ENCODE measurements around the gene NR5A2.
"Not testable (repeated sequence)": the region's sequence is repeated elsewhere in the genome, so short reads cannot be mapped to it uniquely, and the experiment has no call there.

The NR5A2 gene

DNA sequence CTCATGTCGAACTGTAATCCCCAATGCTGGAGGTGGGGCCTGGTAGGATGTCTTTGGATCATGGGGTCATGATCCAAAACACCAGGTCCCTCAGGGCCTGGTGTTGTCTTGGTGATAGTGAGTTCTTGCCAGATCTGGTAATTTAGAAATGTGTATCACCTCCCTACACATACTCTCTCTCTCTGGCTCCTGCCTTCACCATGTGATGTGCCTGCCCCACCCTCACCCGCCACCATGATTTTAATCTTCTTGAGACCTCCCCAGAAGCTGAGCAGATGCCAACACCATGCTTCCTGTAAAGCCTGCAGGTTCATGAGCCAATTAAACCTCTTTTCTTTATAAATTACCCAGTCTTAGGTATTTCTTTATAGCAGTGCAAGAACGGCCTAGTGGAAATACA is 136.4 kb downstream of the NR5A2 start:
- DNase-seq (ENCODE audit: low read depth), result no peak

GRCh38 chr1:200165493-200166220 is 138.1 kb downstream of the NR5A2 start:
- DNase-seq (ENCODE audit: low read depth), result no peak

GRCh38 chr1:200166411-200166810 is 138.9 kb downstream of the NR5A2 start:
- no peak for DNase-seq (ENCODE audit: low read depth)

DNA sequence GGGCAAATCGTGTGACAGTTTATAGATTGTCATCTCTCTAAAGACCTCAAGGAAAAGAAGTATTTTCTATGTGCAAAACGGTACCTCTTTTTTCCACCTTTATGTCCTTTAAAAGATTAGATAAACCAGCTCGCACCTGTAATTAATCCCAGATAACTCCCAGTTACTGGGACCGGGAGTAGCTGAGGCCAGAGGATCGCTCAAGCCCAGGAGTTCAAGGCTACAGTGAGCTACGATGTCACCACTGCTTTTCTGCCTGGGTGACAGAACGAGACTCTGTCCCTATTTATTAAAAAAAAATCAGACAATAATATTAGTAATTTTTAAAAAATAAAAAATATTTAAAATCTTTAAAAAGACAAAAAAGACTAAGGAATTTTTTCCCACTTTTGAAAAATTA is 141.4 kb downstream of the NR5A2 start:
- no peak for DNase-seq (ENCODE audit: low read depth)

DNA sequence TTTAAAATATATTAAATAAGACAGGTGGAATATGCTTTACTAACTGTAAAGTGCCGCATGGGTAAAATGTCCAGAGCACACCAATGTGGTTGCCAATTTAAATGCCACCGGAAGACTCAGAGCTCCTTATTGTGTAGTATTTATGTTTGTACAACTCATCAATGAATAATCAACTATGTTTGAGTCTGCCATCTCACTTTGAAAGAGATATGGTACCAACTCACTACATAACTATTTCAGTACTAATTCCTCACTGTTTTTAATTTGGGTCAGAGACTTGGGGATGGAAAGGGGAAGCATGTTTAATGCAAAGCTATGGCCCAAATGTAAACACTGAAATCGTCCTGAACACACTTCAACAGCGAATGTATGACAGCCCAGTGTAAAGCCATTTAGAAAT is 144.8 kb downstream of the NR5A2 start:
- DNase-seq (ENCODE audit: low read depth), result no peak

DNA sequence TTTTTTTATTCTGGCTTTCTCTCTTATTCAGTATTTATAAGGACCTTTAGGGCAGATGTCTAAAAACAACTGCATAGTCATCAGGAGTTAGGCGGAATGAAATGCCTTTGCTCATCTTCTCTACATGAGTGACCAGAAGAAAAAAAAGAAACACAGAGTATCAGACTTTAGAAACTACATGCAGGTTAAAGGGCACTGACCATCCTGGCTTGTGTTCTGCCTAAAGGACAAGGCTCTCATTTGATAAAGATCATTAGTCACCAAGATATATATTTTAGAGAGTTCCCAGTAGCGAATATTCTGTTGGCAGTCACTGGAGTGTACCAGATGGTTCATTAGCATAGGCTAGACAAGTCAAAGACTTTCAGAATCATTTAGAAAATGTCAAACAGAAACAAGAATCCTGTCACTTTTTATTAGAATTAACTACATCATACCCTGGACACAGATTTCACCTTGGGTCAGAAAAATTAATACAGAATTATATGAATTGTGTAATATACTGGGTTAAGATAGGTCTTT is 145.6 kb downstream of the NR5A2 start:
- no peak for DNase-seq (ENCODE audit: low read depth)

DNA sequence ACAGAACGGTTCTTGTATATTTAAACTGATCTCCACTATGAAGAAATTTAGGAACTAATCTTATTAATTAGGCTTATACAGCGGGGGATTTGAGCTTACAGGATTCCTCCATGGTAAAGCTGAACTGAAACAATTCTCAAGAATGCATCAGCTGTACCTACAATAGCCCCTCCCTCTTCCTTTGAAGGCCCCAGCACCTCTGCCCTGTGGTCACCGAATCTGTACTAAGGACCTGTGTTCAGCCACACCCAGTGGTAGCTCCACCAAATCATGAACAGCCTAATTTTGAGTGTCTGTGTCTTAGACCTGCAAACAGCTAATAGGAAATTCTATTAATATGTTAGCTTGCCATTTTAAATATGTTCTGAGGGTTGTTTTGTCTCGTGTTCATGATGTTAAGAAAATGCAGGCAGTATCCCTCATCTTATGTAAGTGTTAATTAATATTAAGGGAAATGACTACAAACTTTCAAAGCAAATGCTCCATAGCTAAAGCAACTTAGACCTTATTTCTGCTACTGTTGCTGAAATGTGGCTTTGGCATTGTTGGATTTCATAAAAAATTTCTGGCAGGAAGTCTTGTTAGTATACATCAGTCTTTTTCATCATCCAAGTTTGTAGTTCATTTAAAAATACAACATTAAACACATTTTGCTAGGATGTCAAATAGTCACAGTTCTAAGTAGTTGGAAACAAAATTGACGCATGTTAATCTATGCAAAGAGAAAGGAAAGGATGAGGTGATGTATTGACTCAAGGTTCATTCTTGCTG is 147.2 kb downstream of the NR5A2 start:
- DNase-seq (ENCODE audit: low read depth), result no peak

- DNase-seq (ENCODE audit: low read depth), result no peak
Observed at GRCh38 chr1:200176181-200176580, 148.7 kb downstream of the NR5A2 start.

DNA sequence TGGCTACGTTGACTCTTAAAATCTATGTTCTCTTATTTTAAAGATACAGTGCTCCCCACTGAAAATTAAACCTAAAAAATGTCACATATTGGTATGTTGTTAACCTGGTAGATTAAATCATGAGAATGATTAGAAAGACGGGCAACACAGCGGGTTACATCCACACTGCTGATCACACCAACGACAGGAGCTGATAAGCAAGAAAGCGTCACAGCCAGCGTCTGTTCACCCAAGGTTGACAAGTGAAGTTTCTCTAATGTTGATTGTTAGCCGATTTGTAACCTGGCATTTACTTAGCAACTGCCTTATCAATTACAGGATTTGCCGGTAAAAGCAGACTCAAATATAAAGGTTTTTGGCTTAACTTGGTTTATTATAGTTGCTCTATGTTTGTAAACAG is 149.3 kb downstream of the NR5A2 start:
- no peak for DNase-seq (ENCODE audit: low read depth)

DNA sequence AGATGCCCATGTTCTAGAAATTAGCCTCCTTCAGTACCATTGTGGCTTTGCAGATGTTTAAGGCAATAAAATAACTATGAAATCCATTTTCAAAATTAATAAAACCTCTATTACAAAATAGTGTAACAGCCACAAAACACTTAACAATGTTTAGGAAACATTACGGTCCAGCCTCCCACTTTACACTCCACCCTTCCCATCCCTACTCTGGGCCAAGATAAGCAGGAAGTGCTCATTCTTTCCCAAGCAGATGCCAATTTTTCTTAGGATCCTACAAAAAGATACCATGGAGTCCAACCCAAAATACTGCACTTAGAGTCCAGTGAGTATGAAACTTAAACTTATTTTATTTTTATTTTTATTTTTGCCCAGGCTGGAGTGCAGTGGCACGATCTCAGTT is 150.8 kb downstream of the NR5A2 start:
- peak; percentile 18 for DNase-seq (ENCODE audit: low read depth)

DNA sequence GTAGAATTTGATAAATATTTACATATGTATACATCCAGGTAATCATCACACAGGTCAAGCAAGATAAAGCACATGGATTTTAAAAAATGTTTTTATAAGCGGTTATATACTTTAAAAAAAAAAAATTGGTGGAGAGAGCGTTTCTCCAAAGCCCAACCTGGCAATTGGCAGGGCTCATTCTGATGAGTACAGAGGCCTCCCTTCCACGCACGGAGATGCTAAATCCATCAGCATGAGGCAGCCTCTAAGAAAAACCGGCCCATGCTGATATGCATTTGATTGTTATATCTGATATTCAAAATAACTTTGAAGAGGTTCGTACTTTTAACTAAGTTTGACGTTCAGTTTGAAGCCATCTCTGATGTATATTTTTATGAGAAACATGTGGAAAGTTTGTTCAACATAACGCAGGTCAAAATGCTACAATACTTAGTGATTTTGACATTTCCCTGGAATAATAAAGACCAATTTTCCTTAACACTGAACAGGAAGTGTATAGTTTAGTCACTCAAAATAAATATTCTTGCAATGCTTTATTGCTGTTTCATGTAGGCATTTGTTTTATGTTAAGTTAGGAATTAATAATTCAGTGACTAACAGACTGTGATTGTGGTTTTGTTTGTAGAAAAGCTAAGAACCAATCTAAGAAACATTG is 151.7 kb downstream of the NR5A2 start:
- DNase-seq (ENCODE audit: low read depth), result peak; percentile 13

- DNase-seq (ENCODE audit: low read depth), result peak; percentile 2
Observed at GRCh38 chr1:200179781-200180160, 152.3 kb downstream of the NR5A2 start.

DNA sequence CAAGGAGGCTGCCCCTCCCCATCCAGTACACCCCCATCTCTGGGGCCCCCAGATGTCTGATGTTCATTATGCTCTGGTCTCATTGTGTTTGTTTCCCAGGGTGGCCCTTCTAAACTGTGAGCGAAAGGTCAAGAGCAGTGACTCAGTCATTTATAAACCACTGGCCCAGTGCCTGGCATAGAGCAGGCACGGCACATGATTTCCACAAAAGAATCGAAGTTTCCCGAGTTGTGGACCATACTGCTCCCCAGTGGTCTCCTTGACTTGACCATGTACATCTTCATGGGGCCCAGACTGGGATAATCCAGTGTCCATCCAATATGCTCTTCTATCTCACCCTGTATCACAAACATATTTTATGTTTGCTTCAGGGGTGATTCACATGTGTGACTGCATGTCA is 153.3 kb downstream of the NR5A2 start:
- DNase-seq (ENCODE audit: low read depth), result peak; percentile 82

GRCh38 chr1:200181861-200182260 is 154.4 kb downstream of the NR5A2 start:
- no peak for DNase-seq (ENCODE audit: low read depth)

- no peak for DNase-seq (ENCODE audit: low read depth)
Observed at GRCh38 chr1:200182701-200183100, 155.2 kb downstream of the NR5A2 start.

GRCh38 chr1:200183637-200184036 is 156.1 kb downstream of the NR5A2 start:
- no peak for DNase-seq (ENCODE audit: low read depth)

DNA sequence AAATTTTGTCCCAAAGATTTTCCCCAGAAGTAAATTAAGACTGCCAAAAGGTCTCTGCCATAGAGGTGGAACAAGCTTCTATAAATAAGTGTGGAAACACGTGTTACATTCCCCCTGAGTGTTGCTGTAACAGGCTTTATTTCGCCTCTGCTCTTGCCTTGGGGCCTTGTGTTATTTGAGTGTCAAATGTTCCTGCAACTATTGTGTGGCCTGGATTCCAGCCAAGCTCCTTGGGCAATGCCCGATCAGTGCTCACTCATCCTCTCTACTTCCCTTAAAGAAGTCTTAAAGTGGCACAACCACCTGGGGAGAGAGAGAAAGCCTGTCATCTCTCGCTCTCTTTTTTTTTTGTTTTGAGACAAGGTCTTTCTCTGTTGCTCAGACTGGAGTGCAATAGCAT is 156.7 kb downstream of the NR5A2 start:
- peak; percentile 90 for DNase-seq (ENCODE audit: low read depth)

DNA sequence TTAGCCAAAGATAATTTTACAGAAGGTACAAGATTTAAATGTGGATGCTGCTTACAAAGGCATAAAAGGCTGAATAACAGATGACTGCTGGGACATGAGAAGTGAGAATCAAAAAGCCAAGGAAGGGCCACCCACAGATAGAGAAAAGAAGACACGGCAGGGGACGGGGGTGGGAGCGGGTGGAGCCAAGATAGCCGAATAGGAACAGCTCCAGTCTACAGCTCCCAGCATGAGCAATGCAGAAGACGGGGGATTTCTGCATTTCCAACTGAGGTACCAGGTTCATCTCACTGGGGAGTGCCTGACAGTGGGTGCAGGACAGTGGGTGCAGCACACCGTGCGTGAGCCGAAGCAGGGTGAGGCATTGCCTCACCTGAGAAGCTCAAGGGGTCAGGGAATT is 157.7 kb downstream of the NR5A2 start:
- DNase-seq (ENCODE audit: low read depth), result not testable (repeated sequence)

GRCh38 chr1:200187332-200187731 is 159.8 kb downstream of the NR5A2 start:
- not testable (repeated sequence) for DNase-seq (ENCODE audit: low read depth)

DNA sequence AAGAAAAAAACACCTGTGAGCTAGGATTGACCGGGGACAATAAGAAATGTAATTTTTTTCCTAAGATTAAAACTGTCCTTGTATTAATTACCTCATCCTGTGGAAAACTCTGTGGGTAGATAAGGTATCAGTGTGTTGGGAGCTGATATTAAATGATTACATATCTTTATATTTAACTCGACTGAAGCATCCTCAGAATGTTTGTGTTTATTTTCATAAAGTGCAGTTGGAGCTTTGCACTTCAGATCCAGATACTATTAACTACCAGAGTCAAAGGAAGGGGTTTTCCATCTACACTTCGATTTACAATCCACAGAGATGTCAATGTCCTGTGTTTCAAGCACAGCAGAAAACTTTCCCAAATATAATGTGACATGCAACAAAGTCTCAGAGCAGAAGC is 164.5 kb downstream of the NR5A2 start:
- DNase-seq (ENCODE audit: low read depth), result no peak

GRCh38 chr1:200194477-200194876 is 167.0 kb downstream of the NR5A2 start:
- DNase-seq (ENCODE audit: low read depth), result no peak

DNA sequence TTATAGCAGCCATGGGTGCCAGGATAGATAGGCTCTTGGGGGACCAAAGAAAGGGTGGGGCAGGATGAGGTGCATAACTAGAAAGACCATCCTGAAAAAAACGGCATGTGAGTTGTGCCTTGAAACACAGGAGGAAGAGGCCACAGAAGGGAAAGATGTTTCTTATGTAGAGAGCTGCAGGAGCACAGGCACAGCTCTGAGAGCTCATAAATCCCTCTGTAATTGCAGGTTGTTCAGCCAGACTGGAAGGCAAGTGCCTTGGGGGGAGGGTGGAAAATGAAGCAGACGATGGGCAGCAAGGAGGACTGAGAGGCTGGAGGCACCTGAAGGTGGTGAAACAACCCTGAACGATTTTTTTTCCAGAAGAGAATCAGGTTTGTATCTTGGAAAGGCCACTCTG is 170.7 kb downstream of the NR5A2 start:
- DNase-seq (ENCODE audit: low read depth), result no peak
